IMR-90 (cell line): ENCODE results near the gene COL7A1. TPM values are rescaled to one million over a fixed set of nuclear protein-coding genes. Genes with fewer than 3 reads are reported as not detected.

Source experiments
- ATAC-seq: fragments of 200-7000 bp; cut with Tn5 transposase; 2 replicates; pipeline ENCODE4 v1.9.1; 2020; ENCODE audit warnings: low read depth, mild to moderate bottlenecking, moderate library complexity
- BruUV-seq: library from RNA; stranded (reverse); fragments of 400-500 nt; replicated peaks from 2 replicates; lab custom pipeline; 2021; lab: Mats Ljungman, UMichigan
- CTCF ChIA-PET: fragments of 300-600 bp; formaldehyde crosslinking; extraction: SDS; loops from one replicate; lab custom pipeline; 2021; ENCODE audit warnings: antibody characterized with exemption; lab: Yijun Ruan, JAX
- POLR2A ChIA-PET: fragments of 300-600 bp; sonication (Branson Sonifier 250); formaldehyde crosslinking; loops from one replicate; lab custom pipeline; 2022; ENCODE audit warnings: antibody characterized with exemption; ENCODE audit not compliant: unreplicated experiment; lab: Charles Lee
- DNase-seq: peaks from one replicate; pipeline ENCODE4 v3.0.0; 2013
- H2AFZ ChIP-seq: replicated peaks from 2 replicates; pipeline ENCODE3; 2013; ENCODE audit warnings: low read length, mild to moderate bottlenecking; ENCODE audit not compliant: poor library complexity
- H2AK5ac ChIP-seq: 2 replicates; pipeline ENCODE4 v1.6.1; 2013; ENCODE audit warnings: low read depth, low read length, inconsistent platforms
- H2AK9ac ChIP-seq: replicated peaks from 2 replicates; pipeline ENCODE3; 2013; ENCODE audit warnings: mild to moderate bottlenecking, low read depth, low read length, moderate library complexity; ENCODE audit not compliant: poor library complexity
- H2BK120ac ChIP-seq: 2 replicates; pipeline ENCODE4 v1.6.1; 2013; ENCODE audit warnings: low read depth, low read length, inconsistent platforms
- H2BK15ac ChIP-seq: 3 replicates; pipeline ENCODE4 v1.6.1; 2013; ENCODE audit warnings: low read depth, low read length, inconsistent platforms
- H2BK20ac ChIP-seq: 2 replicates; pipeline ENCODE4 v1.6.1; 2013; ENCODE audit warnings: low read depth, mild to moderate bottlenecking, inconsistent platforms, low read length, moderate library complexity
- H2BK5ac ChIP-seq: 2 replicates; pipeline ENCODE4 v1.6.1; 2013; ENCODE audit warnings: mild to moderate bottlenecking, low read depth, low read length, inconsistent platforms; ENCODE audit not compliant: poor library complexity, severe bottlenecking
- H3K14ac ChIP-seq: replicated peaks from 2 replicates; pipeline ENCODE4 v1.6.1; 2013; ENCODE audit warnings: low read depth, low read length, inconsistent platforms
- H3K18ac ChIP-seq: 2 replicates; pipeline ENCODE4 v1.6.1; 2013; ENCODE audit warnings: low read depth, low read length, control low read depth
- H3K23ac ChIP-seq: 2 replicates; pipeline ENCODE4 v1.6.1; 2013; ENCODE audit warnings: low read depth, low read length, inconsistent platforms
- H3K27ac ChIP-seq: 2 replicates; pipeline ENCODE4 v1.5.1; 2013; ENCODE audit warnings: mild to moderate bottlenecking, control low read depth, low read length; ENCODE audit not compliant: insufficient read depth
- H3K27me3 ChIP-seq: 2 replicates; pipeline ENCODE4 v1.6.1; 2013; ENCODE audit warnings: low read length; ENCODE audit not compliant: control insufficient read depth, insufficient read depth
- H3K36me3 ChIP-seq: 2 replicates; pipeline ENCODE4 v1.6.1; 2013; ENCODE audit warnings: low read length, mixed read lengths; ENCODE audit not compliant: control insufficient read depth, insufficient read depth
- H3K4ac ChIP-seq: 2 replicates; pipeline ENCODE4 v1.6.1; 2013; ENCODE audit warnings: low read depth, low read length, inconsistent platforms
- H3K4me1 ChIP-seq: 2 replicates; pipeline ENCODE4 v1.6.1; 2013; ENCODE audit warnings: low read length, mixed read lengths; ENCODE audit not compliant: control insufficient read depth, insufficient read depth
- H3K4me2 ChIP-seq: 2 replicates; pipeline ENCODE4 v1.6.1; 2013; ENCODE audit warnings: low read depth, mild to moderate bottlenecking, control low read depth, low read length, moderate library complexity
- H3K4me3 ChIP-seq: 2 replicates; pipeline ENCODE4 v1.5.1; 2013; ENCODE audit warnings: low read depth, mild to moderate bottlenecking, control low read depth, low read length, moderate library complexity; ENCODE audit not compliant: insufficient read depth
- H3K56ac ChIP-seq: 2 replicates; pipeline ENCODE4 v1.6.1; 2013; ENCODE audit warnings: low read length, inconsistent platforms; ENCODE audit not compliant: insufficient read depth; ENCODE audit errors: extremely low read depth
- H3K79me1 ChIP-seq, 2 experiments: 2 replicates each; pipeline ENCODE4 v1.6.1; 2013; ENCODE audit warnings: low read length in 2 of 2, inconsistent platforms in 1 of 2, low read depth in 1 of 2
- H3K9ac ChIP-seq: 2 replicates; pipeline ENCODE4 v1.6.1; 2013; ENCODE audit warnings: low read depth, low read length, control low read depth
- H3K9me1 ChIP-seq: 2 replicates; pipeline ENCODE4 v1.6.1; 2013; ENCODE audit warnings: low read length, inconsistent platforms; ENCODE audit not compliant: insufficient read depth
- H3K9me3 ChIP-seq: 2 replicates; pipeline ENCODE4 v1.6.1; 2013; ENCODE audit warnings: low read length; ENCODE audit not compliant: control insufficient read depth, insufficient read depth
- H4K20me1 ChIP-seq: 2 replicates; pipeline ENCODE4 v1.6.1; 2013; ENCODE audit warnings: low read length, inconsistent platforms; ENCODE audit not compliant: insufficient read depth
- H4K5ac ChIP-seq: 2 replicates; pipeline ENCODE4 v1.6.1; 2013; ENCODE audit warnings: mild to moderate bottlenecking, low read depth, low read length, control low read depth
- H4K8ac ChIP-seq, 2 experiments: 2 replicates each; pipeline ENCODE4 v1.6.1; 2013; ENCODE audit warnings: low read depth in 2 of 2, low read length in 2 of 2, control low read depth in 1 of 2, inconsistent platforms in 1 of 2
- H4K91ac ChIP-seq: 2 replicates; pipeline ENCODE4 v1.6.1; 2013; ENCODE audit warnings: low read depth, low read length, inconsistent platforms; ENCODE audit not compliant: insufficient read depth
- BHLHE40 ChIP-seq: fragments of 150-350 bp; IDR thresholded peaks from 2 replicates; pipeline ENCODE4 v1.6.1; 2016; ENCODE audit warnings: mild to moderate bottlenecking, low read depth, low read length
- CEBPB ChIP-seq: IDR thresholded peaks from 2 replicates; pipeline ENCODE4 v1.6.1; 2012; ENCODE audit warnings: low read depth, low read length, improper control_type of control experiment
- CHD1 ChIP-seq: IDR thresholded peaks from 2 replicates; pipeline ENCODE4 v1.6.1; 2012; ENCODE audit warnings: low read depth, low read length, improper control_type of control experiment
- CTCF ChIP-seq: conservative IDR thresholded peaks from 2 replicates; pipeline ENCODE4 v1.5.1; 2012; ENCODE audit warnings: mild to moderate bottlenecking, low read depth, low read length, improper control_type of control experiment
- FOS ChIP-seq: fragments of 150-350 bp; IDR thresholded peaks from 2 replicates; pipeline ENCODE4 v1.6.1; 2016; ENCODE audit warnings: low read depth, low read length
- MAFK ChIP-seq: IDR thresholded peaks from 2 replicates; pipeline ENCODE4 v1.6.1; 2012; ENCODE audit warnings: low read depth, low read length, improper control_type of control experiment
- MAZ ChIP-seq: IDR thresholded peaks from 2 replicates; pipeline ENCODE4 v1.6.1; 2012; ENCODE audit warnings: low read depth, mild to moderate bottlenecking, low read length, improper control_type of control experiment, moderate library complexity, borderline replicate concordance
- MXI1 ChIP-seq: IDR thresholded peaks from 2 replicates; pipeline ENCODE4 v1.6.1; 2012; ENCODE audit warnings: low read depth, mild to moderate bottlenecking, low read length, moderate library complexity, borderline replicate concordance
- POLR2A ChIP-seq: IDR thresholded peaks from 2 replicates; pipeline ENCODE4 v1.6.1; 2012; ENCODE audit warnings: mild to moderate bottlenecking, low read depth, low read length
- RAD21 ChIP-seq: IDR thresholded peaks from 2 replicates; pipeline ENCODE4 v1.6.1; 2012; ENCODE audit warnings: low read length, improper control_type of control experiment
- RCOR1 ChIP-seq: IDR thresholded peaks from 2 replicates; pipeline ENCODE4 v1.6.1; 2012; ENCODE audit warnings: mild to moderate bottlenecking, low read length, improper control_type of control experiment; ENCODE audit not compliant: insufficient replicate concordance
- RFX5 ChIP-seq: IDR thresholded peaks from 2 replicates; pipeline ENCODE4 v1.8.0; 2012; ENCODE audit warnings: low read depth, mild to moderate bottlenecking, low read length, moderate library complexity
- SMC3 ChIP-seq: fragments of 150-350 bp; IDR thresholded peaks from 2 replicates; pipeline ENCODE4 v1.6.1; 2016; ENCODE audit warnings: low read depth, mild to moderate bottlenecking, antibody characterized with exemption, low read length, moderate library complexity
- WGBS, 2 experiments: methylation state at CpG; one replicate each; pipeline versions ENCODE4 v1.1.5 to v1.1.7; 2013; ENCODE audit warnings: missing lambda C conversion rate in 2 of 2; ENCODE audit not compliant: insufficient read length in 1 of 2; ENCODE audit errors: extremely low coverage in 2 of 2; 5-methylcytosine and 5-hydroxymethylcytosine counted together
- dilution Hi-C: fragments of 300-500 bp; cut with HindIII; formaldehyde crosslinking; loops from one replicate; pipeline ENCODE4 v1.14.3; 2018; ENCODE audit warnings: low sequenced_read_pairs; ENCODE audit not compliant: unreplicated experiment
- in situ Hi-C: fragments of 300-500 bp; cut with MboI; formaldehyde crosslinking; loops from 3 replicates; pipeline ENCODE4 v1.14.3; 2019; ENCODE audit warnings: low sequenced_read_pairs, inconsistent platforms, mixed read lengths
- intact Hi-C: fragments of 100-400 bp; cut with micrococcal nuclease; formaldehyde crosslinking; loops from 2 replicates; pipeline ENCODE4 v1.10.0; 2022
- polyA plus RNA-seq, 3 experiments: library from polyadenylated mRNA; depleted of rRNA; stranded (reverse); fragments of >200 nt; gene quantifications; 2 replicates each; pipeline ENCODE4 v1.2.3, GENCODE V29; 2012; ENCODE audit warnings: low replicate concordance in 1 of 3
- total RNA-seq: library from RNA; depleted of rRNA; stranded (reverse); fragments of >200 nt; gene quantifications from 2 replicates; pipeline ENCODE4 v1.2.3, GENCODE V29; 2012

COL7A1 gene
- total and polyA plus RNA-seq, 2 of the 4 experiments (the other 2 are of a cell fraction): 4.1 to 20.3 TPM

GRCh38 chr3:48614044-48614443 lies 18.9 kb upstream of the COL7A1 start:
- H3K4me3 ChIP-seq: no peak overlapping the region
- POLR2A ChIA-PET: interaction anchor here (0.6 kb wide), 1 partner anchor 35 kb away, joined by 4 read pairs; no protein-coding TSS in a partner anchor
- peaks cover 5% of the 10 kb centered on the region; the same call in 1 of the 2 replicates for H3K9me1 ChIP-seq
- H3K36me3 ChIP-seq: no peaks in the 10 kb centered on the region
- H2BK5ac ChIP-seq: peak overlapping the region; percentile 90
- TF ChIP-seq MAFK (no peak; the same call in 1 of the 2 replicates), SMC3 (no peak), MAZ (no peak), POLR2A (no peak), BHLHE40 (no peak), RCOR1 (no peak), RFX5 (no peak), CTCF (no peak), CHD1 (no peak), CEBPB (peak; percentile 98), MXI1 (no peak), RAD21 (no peak), FOS (peak; percentile 91)
- H3K18ac ChIP-seq: peak overlapping the region; percentile 100
- intact Hi-C loops: no loop called here
- in situ Hi-C loops: no loop called here
- peak overlapping the region; percentile 63 for H3K9ac ChIP-seq
- peaks cover 0 to 4% of the 10 kb centered on the region in 2 experiments; a peak in 1 of 4 replicates for H3K79me1 ChIP-seq
- peak overlapping the region; percentile 98 for H4K5ac ChIP-seq
- peak overlapping the region; percentile 79 for H3K4me2 ChIP-seq
- no CpG with 5 or more reads among the region's 3 CpGs for WGBS, 2 experiments
- peak overlapping the region; percentile 95 for H2BK15ac ChIP-seq
- H3K27ac ChIP-seq: peak overlapping the region; percentile 99
- BruUV-seq: no TSS peak
- H3K4me1 ChIP-seq: peaks cover 25% of the 10 kb centered on the region
- H2BK20ac ChIP-seq: peak overlapping the region; percentile 96
- H4K91ac ChIP-seq: peak overlapping the region; percentile 89
- peak overlapping the region; percentile 76 to 95 for H4K8ac ChIP-seq
- H3K23ac ChIP-seq: peak overlapping the region; percentile 76; the same call in 1 of the 2 replicates
- peak overlapping the region; percentile 90 for H2AK5ac ChIP-seq
- CTCF ChIA-PET: interaction anchor here (1.2 kb wide), 1 partner anchor 21 kb away, joined by 3 read pairs; the partner anchor contains the start of gene SLC26A6
- DNase-seq (peak; percentile 82), ATAC-seq (peak; percentile 36)
- H3K14ac ChIP-seq: peak overlapping the region; percentile 94
- peak overlapping the region; percentile 94 for H3K4ac ChIP-seq
- H4K20me1 ChIP-seq: no peaks in the 10 kb centered on the region
- no peak overlapping the region for H2AK9ac ChIP-seq
- peak overlapping the region; percentile 99 for H2BK120ac ChIP-seq
- H3K56ac ChIP-seq: peak overlapping the region; percentile 65; the same call in 1 of the 2 replicates
- H2AFZ ChIP-seq: peak overlapping the region; percentile 73
- peaks cover 10% of the 10 kb centered on the region for H3K9me3 ChIP-seq
- dilution Hi-C loops: no loop called here
- H3K27me3 ChIP-seq: no peaks in the 10 kb centered on the region
